ENCODE results near the gene RAB31. TPM values are rescaled to one million over a fixed set of nuclear protein-coding genes. Genes with fewer than 3 reads are reported as not detected.
A peak's percentile ranks its signal among the peaks of the same experiment; 100 is the strongest.

Gene RAB31
- total RNA-seq, 1 donor from 2014 or later, result 26.0 TPM

GRCh38 chr18:9742524-9743131 lies 34.5 kb downstream of the RAB31 start:
- Histone ChIP-seq H3K27ac (peak overlapping the region; percentile 65), H3K27me3 (no peaks in the 10 kb centered on the region), H3K4me1 (peaks cover 43% of the 10 kb centered on the region), H3K36me3 (no peaks in the 10 kb centered on the region), H3K9me3 (no peaks in the 10 kb centered on the region), H3K4me3 (peak overlapping the region; percentile 9 to 11)
- no peak for TF ChIP-seq POLR2A (IDR thresholded peaks at IDR 0.05)
- no peak for TF ChIP-seq POLR2AphosphoS5 (IDR thresholded peaks at IDR 0.05; ENCODE audit: insufficient read depth in 1 of 2, low read depth in 1 of 2)
- TF ChIP-seq CTCF (IDR thresholded peaks at IDR 0.05), result no peak
- intact Hi-C loops (cut with DNase I), result no loop called here
- DNase-seq (ENCODE audit: extremely low spot score in 2 of 2), result no peak

- Histone ChIP-seq H3K9me3 (no peaks in the 10 kb centered on the region), H3K27me3 (no peaks in the 10 kb centered on the region), H3K4me3 (peak overlapping the region in 1 of 2 donors; percentile 19), H3K4me1 (peaks cover 36% of the 10 kb centered on the region), H3K36me3 (no peaks in the 10 kb centered on the region), H3K27ac (peak overlapping the region; percentile 65)
- TF ChIP-seq POLR2A (IDR thresholded peaks at IDR 0.05), result no peak
- peak in 1 of 2 donors; percentile 56 for TF ChIP-seq POLR2AphosphoS5 (IDR thresholded peaks at IDR 0.05; ENCODE audit: insufficient read depth in 1 of 2, low read depth in 1 of 2)
- DNase-seq (ENCODE audit: extremely low spot score in 2 of 2), result no peak
- intact Hi-C loops (cut with DNase I), result no loop called here
Observed at GRCh38 chr18:9743200-9744016, 35.3 kb downstream of the RAB31 start.

- intact Hi-C loops (cut with DNase I), result no loop called here
- TF ChIP-seq POLR2AphosphoS5 (IDR thresholded peaks at IDR 0.05; ENCODE audit: insufficient read depth in 1 of 2, low read depth in 1 of 2) (no peak), POLR2A (IDR thresholded peaks at IDR 0.05) (no peak), CTCF (IDR thresholded peaks at IDR 0.05) (no peak)
- H3K4me1 ChIP-seq, result peaks cover 34% of the 10 kb centered on the region
- H3K27ac ChIP-seq, result no peak overlapping the region
- H3K36me3 ChIP-seq, result no peaks in the 10 kb centered on the region
- H3K9me3 ChIP-seq, result no peaks in the 10 kb centered on the region
- no peak overlapping the region for H3K4me3 ChIP-seq
- DNase-seq (ENCODE audit: extremely low spot score in 2 of 2), result no peak
- no peaks in the 10 kb centered on the region for H3K27me3 ChIP-seq
Observed at GRCh38 chr18:9746958-9747357, 38.9 kb downstream of the RAB31 start.

- no peaks in the 10 kb centered on the region for H3K9me3 ChIP-seq
- H3K4me1 ChIP-seq, result peaks cover 12% of the 10 kb centered on the region
- H3K36me3 ChIP-seq, result no peaks in the 10 kb centered on the region
- no peak overlapping the region for H3K4me3 ChIP-seq
- H3K27ac ChIP-seq, result no peak overlapping the region
- TF ChIP-seq CTCF (IDR thresholded peaks at IDR 0.05) (no peak), POLR2A (IDR thresholded peaks at IDR 0.05) (no peak), POLR2AphosphoS5 (IDR thresholded peaks at IDR 0.05; ENCODE audit: insufficient read depth in 1 of 2, low read depth in 1 of 2) (no peak)
- intact Hi-C loops (cut with DNase I), result no loop called here
- DNase-seq (ENCODE audit: extremely low spot score in 2 of 2), result no peak
- H3K27me3 ChIP-seq, result no peaks in the 10 kb centered on the region
Observed at GRCh38 chr18:9749611-9750010, 41.5 kb downstream of the RAB31 start.

GRCh38 chr18:9750112-9750511 lies 42.0 kb downstream of the RAB31 start:
- no peaks in the 10 kb centered on the region for H3K9me3 ChIP-seq
- intact Hi-C loops (cut with DNase I), result no loop called here
- peaks cover 12% of the 10 kb centered on the region for H3K4me1 ChIP-seq
- DNase-seq (ENCODE audit: extremely low spot score in 2 of 2), result no peak
- TF ChIP-seq POLR2A (IDR thresholded peaks at IDR 0.05) (no peak), POLR2AphosphoS5 (IDR thresholded peaks at IDR 0.05; ENCODE audit: insufficient read depth in 1 of 2, low read depth in 1 of 2) (no peak), CTCF (IDR thresholded peaks at IDR 0.05) (no peak)
- no peak overlapping the region for H3K4me3 ChIP-seq
- H3K27ac ChIP-seq, result peak overlapping the region; percentile 6
- H3K27me3 ChIP-seq, result no peaks in the 10 kb centered on the region
- H3K36me3 ChIP-seq, result no peaks in the 10 kb centered on the region
